HG02885 (cell line): ENCODE data around the gene IFIT3.
"Not testable (repeated sequence)": the region's sequence is repeated elsewhere in the genome, so short reads cannot be mapped to it uniquely, and the experiment has no call there.

Experiments
- ATAC-seq: cut with Tn5 transposase; IDR thresholded peaks from one replicate; pipeline ENCODE4 v1.9.1; 2021; ENCODE audit warnings: mild to moderate bottlenecking; ENCODE audit not compliant: unreplicated experiment, poor library complexity

Gene IFIT3, protein sequence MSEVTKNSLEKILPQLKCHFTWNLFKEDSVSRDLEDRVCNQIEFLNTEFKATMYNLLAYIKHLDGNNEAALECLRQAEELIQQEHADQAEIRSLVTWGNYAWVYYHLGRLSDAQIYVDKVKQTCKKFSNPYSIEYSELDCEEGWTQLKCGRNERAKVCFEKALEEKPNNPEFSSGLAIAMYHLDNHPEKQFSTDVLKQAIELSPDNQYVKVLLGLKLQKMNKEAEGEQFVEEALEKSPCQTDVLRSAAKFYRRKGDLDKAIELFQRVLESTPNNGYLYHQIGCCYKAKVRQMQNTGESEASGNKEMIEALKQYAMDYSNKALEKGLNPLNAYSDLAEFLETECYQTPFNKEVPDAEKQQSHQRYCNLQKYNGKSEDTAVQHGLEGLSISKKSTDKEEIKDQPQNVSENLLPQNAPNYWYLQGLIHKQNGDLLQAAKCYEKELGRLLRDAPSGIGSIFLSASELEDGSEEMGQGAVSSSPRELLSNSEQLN

DNA sequence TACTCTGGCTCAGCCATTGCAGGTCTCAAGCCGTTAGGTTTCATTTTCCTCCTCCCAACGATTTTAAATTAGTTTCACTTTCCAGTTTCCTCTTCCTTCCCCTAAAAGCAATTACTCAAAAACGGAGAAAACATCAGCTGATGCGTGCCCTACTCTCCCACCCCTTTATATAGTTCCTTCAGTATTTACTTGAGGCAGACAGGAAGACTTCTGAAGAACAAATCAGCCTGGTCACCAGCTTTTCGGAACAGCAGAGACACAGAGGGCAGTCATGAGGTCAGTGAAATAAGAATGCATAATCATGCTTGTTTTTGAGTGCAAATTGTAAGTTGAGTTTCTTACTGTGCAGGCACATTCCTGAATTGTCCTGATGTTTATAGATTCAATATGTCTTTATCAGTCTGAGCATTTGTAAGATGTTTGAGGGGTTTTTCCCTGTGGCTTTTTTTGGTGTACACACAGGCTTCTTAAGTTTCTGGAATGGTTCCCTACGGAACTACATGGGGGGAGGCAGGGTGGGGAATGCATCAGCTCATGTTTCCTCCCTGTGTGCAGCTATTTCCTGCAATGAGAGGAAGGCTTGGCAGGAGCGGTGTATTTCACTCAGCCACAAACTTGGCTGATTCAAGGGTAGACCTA, at the start of gene IFIT3:
Gene IFIT3 (plus strand): TSS at position 195 of the 639 bp plus-strand sequence. CDS start 77 bp downstream, at position 272.
- ATAC-seq, result no peak

DNA sequence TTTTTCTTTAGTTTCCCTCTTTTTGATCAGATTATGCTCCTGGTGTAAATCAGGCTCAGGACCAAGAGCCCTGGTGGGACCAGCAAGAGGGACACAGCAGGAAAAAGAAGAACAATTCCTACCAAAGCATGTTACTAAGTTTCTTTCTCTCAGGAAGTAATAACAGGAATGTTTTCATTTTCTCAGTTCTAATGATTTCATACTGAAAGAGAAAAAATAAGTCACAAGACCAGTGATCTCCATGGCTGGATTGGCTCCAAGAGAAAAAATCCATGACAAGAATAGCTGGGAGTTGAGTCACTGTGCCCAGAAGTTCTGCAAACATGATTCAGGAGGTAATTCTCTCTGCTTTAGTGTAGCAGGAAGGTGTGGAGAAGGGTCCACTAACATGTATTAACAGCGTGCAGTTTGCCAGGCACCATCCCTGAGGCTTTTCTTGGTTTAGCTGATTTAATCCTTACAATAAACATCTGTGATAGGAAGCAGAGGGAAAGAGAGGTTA, 49.7 kb upstream of the IFIT3 start:
- no peak for ATAC-seq

DNA sequence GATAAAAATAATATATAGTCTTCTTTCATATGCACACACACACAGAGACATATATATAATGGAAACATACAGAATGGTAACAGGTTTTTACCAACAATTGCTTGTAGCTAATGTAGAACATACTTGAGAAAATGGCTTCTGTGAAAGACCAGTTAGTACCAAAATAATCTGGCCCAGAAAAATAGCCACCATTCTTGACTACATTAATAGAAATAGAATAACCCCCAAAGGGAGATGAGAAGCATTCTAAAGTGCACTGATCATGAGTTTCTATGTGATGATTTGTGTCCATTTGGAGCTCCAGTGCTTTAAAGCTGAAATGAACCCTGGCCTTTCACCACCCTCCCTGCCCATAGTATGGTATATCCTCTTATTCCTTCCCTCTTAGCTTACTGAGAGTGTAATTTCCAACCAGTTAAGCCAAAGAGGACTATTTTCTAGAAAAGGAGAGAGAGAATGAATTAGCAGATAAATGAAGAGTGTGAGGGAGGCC, 48.9 kb upstream of the IFIT3 start:
- no peak for ATAC-seq

DNA sequence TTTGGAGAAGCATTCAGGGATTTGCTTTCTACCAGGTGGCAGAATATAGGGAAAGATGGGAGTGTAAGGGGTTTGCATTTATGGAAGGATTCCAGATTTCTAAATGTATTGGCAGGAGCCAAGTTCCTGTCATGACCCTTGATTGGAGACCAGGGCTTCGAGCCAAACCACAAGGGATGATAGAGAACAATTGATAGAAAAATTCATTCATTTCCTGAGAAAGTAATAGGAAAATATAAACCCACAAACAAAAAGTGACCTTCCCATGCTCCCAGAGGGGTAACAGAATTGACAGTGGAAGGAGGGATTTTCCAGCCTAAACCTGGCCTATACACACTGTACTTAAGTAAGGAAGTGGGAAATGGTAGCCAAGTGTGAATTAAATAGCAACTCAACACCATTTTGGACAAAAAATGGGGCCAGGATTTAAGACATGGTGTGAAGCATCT, 48.4 kb upstream of the IFIT3 start:
- no peak for ATAC-seq

DNA sequence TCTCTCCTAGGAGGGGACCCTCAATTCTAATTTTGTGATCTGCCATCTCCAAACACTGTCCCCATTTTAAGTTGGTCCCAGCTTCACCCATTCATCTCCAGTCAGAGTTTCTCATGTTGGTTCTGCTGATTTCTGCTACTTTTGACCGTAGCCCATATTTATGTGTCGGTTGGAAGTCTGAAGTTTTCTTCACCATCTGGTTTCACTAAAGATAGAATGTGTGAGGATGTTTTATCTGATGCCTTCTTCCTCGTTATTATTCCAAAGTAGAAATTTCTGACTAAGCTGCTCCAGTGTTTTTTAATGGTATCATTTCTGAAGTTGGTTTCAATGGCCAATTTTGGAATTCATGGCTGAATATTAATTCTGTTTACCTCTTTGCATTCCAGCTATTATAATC, 47.3 kb upstream of the IFIT3 start:
- ATAC-seq, result no peak

DNA sequence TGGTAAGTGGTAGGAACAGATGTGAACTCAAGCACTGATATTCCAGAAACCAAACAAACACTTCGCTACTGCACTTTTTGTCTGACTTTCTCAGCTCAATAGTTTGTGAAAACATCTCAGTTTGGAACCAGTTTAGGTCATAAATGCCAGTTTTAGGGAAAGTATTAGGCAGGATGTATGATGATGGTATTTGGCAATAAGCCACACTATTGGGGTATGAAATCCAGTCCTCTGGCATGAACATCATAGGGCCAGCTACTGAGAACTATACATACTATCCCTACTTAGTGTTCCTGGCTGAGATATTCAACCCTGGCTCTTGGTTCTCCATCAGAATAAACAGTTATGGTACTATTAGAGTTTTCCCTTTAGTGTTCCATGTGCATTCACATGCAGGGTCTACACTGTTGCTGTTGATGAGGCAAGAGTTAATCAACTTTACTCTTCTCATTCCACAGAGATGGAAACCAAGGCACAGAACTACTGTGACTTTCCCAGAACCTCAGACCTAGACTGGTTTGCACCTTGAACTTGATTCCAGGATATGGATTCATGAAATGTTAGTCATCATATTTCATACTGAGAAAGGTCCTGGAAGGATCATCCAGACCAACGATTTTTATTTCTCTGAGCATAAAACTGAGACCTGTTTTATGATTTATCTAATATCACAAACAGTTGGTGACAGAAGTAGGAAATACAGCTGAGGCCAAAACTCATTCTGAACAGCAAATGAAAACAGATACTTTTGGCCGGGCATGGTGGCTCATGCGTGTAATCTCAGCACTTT, 46.0 kb upstream of the IFIT3 start:
- no peak for ATAC-seq

DNA sequence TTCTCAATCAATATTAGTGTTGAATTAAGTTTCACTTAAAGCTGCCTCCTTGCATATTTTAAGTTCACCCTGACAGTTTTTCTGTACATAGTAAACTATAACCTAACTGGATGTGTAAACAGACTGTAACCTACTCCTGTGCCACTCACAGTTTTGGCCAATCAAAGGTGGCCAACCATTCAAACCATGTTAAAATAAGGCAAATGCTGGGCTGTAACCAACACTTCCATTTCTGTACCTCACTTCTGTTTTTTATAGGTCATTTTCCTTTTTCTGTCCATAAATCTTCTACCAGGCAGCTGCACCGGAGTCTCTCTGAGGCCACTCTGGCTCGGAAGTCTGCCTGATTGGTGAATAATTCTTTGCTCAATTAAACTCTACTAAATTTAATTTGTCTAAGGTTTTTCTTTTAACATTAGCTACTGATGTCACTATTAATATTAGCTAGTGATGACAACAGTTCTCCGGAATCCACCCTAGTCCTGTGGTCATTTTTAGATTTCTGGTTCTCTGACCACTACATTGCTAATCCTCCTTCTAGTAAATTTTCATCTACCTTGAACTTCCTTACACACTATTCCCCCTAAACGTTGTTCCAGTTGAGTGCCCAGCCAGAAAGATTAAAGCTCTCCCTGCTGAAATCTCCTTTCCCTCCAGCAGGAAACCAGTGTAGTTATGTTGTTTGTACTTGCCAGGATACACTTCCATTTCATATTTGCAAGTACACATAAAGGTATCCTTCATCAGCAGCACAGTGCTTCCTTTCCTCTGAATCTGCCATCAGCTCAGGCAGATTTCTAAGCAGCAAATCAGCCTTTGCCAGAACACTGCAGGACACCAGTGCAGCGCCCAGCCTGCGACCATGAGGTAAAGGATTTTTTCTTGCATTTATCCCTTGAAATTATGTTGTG, 44.5 kb upstream of the IFIT3 start:
- ATAC-seq, result no peak

DNA sequence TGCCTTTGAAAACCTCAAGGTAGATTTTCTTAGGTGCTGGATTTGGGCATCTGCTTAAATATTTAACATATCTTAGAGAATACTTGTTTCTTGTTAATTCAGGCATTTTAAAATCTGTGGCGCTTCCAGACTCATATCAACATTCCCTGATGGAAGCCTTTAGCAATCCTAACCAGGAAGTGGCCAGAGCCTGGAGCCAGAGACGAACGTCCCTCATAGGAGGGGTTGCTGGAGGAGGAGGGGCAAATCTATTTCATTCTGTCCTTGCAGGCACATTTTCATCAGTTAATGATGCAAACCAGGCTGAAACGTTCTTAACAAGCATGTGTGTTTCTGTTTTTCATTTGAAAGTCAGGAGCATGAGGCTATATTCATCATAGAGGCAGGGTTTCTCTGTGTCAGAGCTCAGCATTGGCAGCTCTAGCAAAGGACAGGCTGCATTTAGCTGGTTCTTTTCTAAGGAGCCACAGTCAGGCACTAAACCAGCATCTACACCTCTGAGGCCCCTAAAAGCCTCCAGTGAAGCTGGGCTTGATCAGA, 43.8 kb upstream of the IFIT3 start:
- no peak for ATAC-seq

DNA sequence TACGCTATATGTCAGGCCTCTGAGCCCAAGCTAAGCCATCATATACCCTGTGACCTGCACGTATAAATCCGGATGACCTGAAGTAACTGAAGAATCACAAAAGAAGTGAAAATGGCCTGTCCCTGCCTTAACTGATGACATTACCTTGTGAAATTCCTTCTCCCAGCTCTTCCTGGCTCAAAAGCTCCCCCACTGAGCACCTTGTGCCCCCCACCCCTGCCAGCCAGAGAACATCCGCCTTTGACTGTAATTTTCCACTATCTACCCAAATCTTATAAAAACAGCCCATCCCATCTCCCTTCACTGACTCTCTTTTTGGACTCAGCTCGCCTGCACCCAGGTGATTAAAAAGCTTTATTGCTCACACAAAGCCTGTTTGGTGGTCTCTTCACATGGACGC, 43.1 kb upstream of the IFIT3 start:
- ATAC-seq, result not testable (repeated sequence)

DNA sequence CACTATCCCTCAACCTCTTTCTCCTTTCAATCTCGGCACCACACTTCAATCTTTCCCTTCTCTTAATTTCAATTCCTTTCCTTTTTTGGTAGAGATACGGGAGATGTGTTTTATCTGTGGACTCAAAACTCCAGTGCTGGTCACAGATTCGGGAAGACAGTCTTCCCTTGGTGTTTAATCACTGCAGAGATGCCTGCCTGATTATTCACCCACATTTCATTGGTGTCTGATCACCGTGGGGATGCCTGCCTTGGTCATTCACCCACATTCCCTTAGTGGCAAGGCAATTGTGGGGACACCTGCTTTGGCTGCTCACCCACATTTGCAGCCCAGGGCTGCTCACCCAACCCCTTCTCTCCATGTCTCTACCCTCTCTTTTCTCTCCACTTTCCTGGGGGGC, 42.5 kb upstream of the IFIT3 start:
- ATAC-seq, result not testable (repeated sequence)

DNA sequence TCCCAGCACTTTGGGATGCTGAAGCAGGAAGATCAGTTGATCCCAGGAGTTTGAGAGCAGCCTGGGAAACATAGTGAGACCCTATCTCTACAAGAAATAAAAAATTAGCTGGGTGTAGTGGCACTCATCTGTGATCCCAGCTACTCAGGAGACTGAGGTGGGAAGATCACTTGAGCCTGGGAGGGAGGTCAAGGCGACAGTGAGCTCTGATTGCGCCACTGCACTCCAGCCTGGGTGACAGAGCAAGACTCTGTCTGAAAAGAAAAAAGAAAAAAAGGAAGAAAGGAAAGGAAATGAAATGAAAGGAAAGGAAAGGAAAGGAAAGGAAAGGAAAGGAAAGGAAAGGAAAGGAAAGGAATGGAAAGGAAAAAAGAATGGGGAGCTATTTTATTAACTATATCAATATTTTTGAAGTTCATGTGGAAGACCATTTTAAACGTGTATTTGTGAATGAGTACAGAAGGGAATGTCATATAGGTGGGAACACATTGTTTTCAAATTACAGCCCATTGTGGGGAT, 33.0 kb upstream of the IFIT3 start:
- ATAC-seq, result no peak

DNA sequence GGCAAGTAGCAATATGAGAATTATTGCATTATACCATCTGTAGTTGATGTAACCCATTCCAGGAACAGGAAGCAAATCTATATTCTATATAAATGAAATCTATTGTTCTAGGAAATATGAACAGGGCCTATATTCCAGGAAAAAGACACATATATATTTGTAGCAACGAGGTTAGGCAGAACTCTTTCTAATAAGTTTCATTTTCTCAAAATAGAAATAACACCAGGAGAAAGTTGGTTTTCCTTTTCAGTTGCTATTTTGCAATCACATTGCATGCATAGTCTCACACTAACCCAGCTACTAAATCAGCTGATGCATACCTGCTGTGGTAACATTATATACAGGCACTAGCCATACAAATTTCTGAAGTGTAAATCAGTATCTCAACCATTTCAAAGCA, 32.2 kb upstream of the IFIT3 start:
- ATAC-seq, result no peak

DNA sequence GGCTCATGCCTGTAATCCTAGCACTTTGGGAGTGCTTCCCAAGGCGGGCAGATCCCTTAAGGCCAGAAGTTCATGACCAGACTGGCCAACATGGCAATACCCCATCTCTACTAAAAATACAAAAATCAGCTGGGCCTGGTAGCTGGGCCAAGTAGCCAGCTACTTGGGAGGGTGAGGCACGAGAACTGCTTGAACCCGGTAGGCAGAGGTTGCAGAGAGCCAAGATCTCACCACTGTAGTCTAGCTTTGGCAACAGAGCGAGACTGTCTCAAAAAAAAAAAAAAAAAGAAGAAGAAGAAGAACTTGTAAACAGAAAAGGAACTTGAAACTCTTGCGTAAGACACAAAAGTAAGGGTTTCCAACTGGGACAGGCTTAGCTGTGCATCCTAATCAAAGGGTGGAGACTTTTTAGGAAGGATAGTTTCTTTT, 31.6 kb upstream of the IFIT3 start:
- peak; percentile 68 for ATAC-seq

DNA sequence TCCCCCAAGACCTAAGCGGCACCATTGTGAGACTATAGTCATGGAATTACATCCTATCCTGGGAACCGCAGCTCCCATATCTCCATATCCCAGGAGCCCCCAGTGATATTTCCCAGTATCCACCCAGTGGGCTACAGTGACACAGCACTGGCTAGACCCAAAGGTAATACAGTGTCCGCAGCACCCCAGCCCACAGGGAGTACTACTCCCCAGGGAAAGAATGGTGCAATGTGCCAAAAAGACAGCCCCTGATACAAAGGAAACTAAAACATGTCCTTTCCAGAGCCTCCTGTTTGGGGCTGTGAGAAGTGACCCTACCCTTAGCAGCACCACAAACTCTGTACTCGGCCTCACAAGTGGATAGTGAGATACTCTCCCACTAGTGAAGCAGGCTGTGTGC, 30.4 kb upstream of the IFIT3 start:
- ATAC-seq, result no peak

DNA sequence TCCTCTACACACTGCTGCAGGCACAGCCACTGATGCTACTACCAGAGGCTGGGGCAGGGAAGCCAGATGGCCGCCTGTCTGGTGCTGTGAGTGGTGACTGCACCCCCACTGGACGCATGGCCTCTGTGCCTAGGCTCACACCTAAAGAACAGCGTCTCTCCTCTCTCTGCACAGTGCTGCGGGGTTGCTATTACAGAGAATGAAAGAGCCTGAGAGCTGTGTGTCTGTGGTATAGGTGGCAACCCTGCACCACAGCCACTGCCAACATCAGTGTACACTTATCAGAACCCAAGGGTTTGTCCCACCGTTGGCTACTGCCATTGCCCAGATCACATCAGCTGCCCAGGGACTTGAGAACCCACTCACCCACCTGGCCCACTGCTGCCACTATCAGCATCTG, 30.0 kb upstream of the IFIT3 start:
- ATAC-seq, result no peak

DNA sequence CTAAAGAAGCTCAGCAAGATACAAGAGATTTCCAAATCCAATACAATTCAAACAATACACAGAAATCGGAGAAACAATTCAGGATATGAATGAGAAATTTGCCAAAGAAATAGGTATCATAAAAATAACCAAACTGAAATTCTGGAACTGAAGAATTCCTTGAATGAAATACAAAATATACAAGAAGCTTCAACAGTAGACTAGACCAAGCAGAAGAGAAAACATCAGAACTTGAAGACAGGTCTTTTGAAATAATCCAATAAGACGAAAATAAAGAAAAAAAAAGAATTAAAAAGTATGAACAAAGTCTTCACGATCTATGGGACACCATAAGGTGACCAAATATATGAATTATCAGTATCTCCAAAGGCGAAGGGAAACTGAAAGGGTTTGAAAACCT, 28.8 kb upstream of the IFIT3 start:
- no peak for ATAC-seq

DNA sequence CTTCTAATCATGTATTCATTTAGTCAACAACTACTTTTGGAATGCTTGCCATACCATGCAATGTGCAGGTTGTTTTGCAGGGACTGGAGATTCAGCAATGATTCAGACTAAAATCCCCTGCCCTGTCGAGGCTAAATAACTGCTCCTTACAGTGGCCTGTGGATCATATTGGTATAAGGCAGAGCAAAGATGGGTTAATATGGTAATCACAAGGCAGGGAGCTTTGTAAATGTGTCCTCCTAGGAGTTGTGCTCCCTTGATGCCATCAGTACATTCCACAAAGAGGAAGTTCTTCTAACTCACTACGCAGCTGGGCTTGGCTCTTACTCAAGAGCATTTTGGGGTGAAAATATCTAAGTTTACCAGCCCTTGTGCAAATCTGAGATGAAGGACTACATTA, 26.6 kb upstream of the IFIT3 start:
- peak; percentile 23 for ATAC-seq

DNA sequence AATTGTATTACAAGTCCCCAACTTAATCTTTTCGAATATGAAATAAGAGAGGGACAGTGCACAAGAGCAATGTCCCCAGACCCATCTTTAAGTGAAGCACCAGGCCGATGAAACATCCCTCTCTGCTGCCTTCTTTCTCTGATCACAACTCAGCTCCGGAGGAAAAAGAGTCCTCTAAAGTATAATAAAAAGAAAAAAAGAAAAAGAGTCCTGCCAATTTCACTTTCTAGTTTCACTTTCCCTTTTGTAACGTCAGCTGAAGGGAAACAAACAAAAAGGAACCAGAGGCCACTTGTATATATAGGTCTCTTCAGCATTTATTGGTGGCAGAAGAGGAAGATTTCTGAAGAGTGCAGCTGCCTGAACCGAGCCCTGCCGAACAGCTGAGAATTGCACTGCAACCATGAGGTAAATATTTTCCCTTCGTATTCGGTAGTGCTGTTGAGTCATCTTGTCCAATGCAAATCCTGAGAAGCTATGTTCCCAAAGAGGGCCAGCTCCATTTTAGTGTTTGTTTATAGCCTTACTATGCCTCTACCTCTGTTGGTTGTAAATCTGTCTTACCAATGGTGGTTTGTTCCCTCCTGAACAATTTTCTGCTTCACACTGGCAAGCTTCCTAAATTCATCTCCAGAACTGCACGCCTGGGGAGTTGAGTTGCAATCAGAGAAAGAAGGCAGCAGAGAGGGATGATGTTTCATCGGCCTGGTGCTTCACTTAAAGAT, 25.9 kb upstream of the IFIT3 start, which contains the start of gene IFIT2:
Gene IFIT2 (plus strand): TSS at position 326 of the 725 bp plus-strand sequence. CDS start 78 bp downstream, at position 404.
- ATAC-seq, result peak; percentile 78
